ENCODE data around the gene TSPAN3.

Gene TSPAN3

DNA sequence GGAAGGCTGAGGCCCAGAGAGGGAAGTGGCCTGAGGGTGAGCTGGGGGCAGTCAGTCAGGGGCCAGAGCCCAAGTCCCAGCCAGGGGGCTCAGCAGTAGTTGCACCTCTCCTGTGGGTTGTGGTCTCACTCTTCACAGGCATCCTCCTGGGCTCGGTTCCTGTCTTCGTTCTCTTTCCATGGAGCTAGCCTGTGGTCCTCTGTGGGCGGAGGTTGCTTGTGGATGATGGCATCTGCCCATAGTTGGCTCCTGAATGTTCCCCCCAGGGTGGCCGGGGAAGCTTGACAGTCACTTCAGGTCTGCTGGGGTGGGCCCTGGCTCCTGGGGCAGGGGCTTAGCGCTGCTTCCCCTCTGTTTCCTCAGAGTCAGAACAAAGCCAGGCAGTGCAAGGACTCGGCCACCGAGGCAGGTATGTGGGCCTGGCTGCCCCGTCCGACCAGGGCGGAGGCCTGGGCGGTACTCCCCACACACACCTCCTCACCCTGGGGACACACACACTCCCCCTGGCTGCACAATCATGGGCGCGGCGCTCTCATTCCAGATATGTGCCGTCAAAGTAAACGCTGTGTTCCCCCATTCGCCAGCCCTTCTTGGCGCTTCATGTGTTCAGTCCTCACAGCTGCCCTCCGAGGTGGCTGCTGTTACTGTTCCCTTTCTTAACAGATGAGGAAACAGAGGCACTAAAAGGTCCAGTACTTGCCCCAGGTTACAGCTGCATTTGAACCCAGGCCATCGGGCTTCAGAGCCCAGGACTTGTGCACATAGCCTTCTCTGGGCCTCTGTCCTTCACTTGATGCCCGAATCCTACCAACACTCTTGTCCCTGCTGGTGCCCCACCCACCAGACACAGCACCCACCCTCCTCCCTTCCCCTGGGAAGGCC, 41.5 kb downstream of the TSPAN3 start:
- DNase-seq = peak in 20 of 42 donors; percentile 0 to 39 (median 10)
- intact Hi-C loops (cut with DNase I) = no loop called here

DNA sequence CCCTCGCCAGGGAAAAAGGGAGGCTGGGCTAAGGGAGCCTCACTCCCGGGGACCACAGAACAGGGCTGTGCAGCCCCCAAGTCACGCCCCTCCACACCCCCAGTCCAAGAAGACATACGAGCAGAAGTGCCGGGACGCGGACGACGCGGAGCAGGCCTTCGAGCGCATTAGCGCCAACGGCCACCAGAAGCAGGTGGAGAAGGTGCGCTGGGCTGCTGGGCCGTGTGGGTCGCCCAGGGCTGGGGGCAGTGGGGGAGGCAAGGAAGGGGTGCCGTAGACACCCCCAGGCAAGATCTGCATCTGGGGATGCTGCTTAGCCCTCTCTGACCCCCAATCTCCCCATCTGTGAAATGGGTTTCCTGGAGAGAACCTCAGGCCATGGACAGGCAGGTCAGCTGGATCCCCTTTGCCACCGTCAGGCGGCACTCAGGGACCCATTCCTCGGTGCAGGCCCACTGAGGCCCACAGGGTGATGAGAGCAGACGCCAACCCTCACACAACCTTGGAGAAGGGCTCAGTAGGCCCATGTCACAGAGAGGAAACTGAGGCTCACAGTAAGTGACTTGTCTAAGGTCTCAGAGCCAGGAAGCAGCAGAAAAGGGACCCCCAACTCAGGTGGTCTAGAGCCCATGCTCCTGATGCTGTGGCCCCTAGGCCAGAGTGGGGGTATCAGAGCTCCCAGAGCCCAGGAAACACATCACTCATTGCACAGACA, 42.3 kb downstream of the TSPAN3 start:
- DNase-seq = peak in 16 of 42 donors; percentile 0 to 43 (median 7)
- intact Hi-C loops (cut with DNase I) = no loop called here

DNA sequence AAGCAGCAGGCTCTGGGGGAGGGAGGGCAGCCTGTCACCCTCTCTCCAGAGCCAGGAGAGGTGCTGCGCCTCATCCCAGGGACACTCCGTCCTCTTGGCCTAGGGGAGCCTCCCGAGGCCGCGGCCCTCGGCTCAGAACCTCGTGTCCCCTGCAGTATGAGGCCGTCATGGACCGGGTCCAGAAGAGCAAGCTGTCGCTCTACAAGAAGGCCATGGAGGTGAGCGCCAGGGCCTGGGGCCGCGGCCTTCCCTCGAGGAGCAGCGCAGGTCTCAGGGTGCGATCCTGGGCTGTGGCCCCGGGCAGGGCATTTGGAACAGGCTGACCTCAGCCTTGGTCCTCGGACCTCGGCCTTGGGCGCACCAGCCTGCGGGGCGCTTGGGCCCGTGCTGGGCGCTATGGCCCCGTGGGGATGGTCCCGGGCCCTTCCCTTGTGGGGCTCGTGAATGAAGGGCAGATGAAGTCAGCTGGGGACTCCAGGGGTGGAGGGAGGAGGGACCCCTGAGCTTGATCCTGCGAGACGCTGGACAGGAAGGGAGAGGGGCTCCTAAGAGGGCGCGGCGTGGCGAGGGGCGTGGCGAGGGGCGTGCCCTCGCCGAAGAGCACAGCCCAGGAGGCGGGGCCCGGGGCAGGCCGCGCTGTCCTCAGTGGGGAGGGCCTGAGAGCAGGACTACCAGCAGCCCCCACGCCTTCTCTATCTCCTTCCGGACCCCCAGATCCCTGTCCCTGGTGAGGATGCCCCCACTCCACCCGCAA, 43.0 kb downstream of the TSPAN3 start:
- intact Hi-C loops (cut with DNase I) = no loop called here
- peak in 21 of 42 donors; percentile 1 to 40 (median 9) for DNase-seq

DNA sequence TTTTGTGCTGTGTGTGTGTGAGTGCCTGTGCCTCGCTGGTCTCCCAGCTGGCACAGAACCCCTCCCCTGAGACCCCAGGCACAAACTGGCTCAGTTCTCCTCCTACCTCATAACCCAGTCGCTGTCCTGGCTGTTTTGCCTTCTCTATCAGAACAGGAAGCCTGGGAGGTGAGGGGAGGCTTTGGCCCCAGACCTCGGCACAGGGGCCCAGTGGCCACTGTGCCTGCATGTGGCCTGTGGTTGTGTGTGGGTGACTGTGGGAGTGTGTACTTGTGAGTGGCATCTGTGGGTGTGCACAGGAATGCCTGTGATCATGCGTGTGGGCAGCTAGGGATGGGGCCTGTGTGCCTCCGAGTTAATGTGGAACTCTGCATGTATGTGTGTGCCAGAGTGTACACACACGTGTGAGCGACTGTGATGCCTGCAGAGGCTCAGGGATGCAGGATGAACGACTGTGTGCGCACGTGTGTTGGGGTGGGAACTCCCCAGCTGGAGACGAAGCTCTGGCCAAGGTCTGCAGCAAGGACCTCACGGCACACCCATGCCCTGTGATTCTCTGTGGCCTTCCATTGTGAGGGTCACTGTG, 43.7 kb downstream of the TSPAN3 start:
- intact Hi-C loops (cut with DNase I) = no loop called here
- DNase-seq = peak in 20 of 42 donors; percentile 0 to 29 (median 10)

DNA sequence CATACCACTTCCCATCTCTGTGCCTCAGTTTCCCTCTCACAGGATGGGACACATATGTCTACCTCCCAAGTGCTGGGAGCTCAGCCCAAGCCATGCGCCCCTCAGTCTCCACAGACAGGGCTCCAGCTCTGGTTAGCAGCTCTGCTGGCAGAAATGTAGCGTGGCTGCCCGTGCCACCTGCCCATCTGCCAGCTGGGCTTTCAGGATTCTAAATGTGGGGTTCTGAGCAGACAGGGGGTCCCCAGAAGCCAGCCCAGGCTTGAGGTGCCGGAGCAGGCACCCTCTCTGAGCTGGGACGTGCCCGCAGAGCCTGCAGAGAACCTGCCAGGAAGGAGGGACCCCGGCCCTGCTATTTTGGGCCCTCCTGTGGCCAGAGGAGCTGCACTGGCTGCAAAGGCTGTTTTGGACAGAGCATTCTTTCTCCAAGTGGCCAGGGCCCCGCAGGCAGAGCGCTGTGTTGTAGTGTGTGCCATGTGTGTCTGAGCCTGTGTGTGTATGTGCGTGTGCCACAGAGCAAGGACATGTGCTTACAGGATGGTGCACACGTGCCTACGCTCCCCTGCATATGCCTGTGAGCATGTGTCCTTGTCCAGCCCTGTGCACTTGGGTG, 44.3 kb downstream of the TSPAN3 start:
- DNase-seq = peak in 20 of 42 donors; percentile 2 to 31 (median 10)
- intact Hi-C loops (cut with DNase I) = no loop called here

DNA sequence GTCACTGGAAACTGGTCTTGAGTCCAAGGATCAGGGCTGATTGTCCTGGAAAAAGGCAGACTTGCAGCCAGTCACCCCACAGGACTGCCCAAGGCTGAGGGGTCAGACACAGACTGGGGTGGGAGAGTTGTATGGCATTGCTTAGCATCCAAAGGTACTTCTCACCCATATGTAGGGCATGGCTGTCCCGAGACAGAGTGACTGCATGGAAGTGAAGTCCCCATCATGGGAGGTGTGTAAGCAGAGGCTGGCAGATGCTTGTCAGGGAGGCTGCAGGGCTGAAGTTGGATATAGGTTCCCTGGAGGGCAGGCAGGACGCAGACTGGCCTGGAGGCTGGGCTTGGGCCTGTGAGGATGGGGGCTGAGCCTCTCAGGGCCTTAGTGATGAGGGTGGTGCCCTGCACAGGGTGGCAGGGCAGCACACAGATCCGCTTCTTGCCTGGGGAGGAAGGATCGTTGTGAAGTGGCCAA, 44.9 kb downstream of the TSPAN3 start:
- peak in 14 of 42 donors; percentile 2 to 20 (median 6) for DNase-seq
- intact Hi-C loops (cut with DNase I) = no loop called here

DNA sequence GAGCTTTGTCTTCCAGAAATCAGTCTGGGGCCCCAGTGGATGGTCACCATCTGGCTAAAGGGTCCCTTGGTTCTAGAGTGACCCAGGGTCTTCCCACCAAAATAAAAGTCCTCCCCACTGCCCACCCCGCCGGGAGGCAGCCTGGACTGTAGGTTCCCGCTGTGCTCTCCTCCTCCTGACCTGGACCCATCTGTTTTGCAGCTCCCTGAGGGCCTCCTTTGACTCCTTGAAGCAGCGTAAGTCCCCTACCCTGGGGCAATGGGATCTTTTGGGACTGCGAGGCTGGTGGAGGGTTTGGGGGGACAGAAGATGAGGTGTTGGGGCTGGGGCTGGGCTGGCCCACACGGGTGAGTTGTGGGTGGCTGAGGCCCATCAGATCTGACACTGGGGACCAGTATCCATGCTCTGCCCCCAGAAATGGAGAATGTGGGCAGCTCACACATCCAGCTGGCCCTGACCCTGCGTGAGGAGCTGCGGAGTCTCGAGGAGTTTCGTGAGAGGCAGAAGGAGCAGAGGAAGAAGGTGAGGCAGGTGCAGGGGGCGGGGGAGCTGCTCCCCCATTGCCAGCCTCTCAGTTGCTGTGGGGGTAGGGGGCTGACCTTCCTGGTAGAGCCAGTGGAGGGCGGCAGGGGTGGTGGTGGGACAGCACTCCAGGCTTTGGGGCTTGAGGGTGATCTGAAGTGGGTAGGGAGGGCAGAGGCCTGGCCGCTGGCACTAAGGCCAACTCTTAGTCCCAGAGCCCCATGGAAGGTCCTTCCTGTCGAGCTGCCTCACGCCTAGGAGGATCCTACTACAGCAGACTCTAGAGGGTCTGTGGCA, 45.6 kb downstream of the TSPAN3 start:
- intact Hi-C loops (cut with DNase I) = no loop called here
- peak in 15 of 42 donors; percentile 1 to 24 (median 6) for DNase-seq

DNA sequence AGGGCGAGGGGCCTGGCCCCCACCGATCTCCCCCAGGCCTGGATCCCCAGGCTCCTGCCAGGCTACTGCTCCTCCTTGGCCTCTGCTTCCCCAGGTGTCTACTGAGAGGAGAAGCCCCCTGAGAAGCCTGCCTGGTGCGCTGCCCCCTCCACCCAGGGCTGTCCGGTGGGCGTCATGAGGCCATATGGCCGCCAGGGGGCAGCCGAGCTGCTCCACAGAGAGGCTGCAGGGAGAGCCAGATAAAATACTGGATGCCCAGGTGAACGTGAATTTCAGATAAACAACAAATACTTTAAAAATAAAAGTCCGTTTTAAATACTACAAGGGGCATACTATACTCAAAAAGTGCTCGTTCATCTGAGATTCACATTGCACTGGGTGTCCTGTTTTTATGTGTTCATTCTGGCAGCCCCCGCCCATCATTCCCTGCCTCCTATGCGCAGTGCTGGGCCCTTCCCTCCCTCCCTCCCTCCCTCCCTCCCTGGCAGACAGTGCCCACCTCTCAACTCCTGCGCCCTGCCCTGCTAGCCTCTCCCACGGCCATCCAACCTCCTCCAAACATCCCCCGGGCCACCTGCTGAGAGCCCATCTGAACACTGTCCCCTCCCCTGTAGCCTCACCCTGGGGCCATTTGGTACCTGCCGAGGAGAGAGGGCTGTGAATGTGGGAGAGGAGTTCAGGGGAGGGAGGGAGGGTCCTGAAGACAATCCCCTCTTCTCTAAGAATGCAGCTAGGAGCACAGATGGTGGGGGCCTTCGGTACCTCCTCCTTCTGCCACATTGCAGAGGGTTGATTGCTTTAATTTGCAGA, 46.4 kb downstream of the TSPAN3 start:
- intact Hi-C loops (cut with DNase I) = no loop called here
- peak in 41 of 42 donors; percentile 42 to 90 (median 78) for DNase-seq

DNA sequence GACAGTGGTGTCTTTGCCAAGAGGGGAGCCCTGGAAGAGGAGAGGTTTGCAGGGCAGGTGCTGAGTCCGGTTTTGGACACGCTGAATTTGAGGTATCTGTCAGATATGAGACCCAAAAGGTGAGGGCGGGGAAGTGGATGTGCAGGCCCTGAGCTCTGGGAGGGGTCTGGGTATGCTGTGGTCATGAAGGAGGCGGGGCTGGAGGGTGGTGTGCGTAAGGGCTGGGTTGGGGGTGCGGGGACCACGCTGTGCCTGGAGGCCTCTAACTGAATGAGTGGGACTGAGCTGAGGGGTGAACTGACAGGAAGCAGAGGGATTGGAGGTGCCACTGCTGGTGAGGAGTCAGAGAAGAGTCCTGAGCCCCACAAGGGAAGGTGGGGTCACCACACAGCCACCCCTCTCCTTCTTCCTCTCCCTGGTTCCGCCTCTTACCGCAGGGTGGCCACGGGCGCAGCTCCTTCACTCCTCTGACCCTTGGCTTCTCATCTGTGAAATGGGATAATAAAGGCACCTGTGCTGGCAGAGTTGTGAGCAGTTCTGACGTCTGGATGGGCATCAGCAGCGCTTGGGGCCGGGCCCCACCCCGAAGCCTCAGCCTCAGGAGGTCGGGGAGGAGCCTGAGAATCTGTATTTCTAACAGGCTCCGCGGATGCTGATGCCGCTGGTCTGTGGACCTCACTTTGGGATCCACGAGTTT, 47.2 kb downstream of the TSPAN3 start:
- intact Hi-C loops (cut with DNase I) = no loop called here
- peak in 6 of 42 donors; percentile 0 to 20 (median 6) for DNase-seq

DNA sequence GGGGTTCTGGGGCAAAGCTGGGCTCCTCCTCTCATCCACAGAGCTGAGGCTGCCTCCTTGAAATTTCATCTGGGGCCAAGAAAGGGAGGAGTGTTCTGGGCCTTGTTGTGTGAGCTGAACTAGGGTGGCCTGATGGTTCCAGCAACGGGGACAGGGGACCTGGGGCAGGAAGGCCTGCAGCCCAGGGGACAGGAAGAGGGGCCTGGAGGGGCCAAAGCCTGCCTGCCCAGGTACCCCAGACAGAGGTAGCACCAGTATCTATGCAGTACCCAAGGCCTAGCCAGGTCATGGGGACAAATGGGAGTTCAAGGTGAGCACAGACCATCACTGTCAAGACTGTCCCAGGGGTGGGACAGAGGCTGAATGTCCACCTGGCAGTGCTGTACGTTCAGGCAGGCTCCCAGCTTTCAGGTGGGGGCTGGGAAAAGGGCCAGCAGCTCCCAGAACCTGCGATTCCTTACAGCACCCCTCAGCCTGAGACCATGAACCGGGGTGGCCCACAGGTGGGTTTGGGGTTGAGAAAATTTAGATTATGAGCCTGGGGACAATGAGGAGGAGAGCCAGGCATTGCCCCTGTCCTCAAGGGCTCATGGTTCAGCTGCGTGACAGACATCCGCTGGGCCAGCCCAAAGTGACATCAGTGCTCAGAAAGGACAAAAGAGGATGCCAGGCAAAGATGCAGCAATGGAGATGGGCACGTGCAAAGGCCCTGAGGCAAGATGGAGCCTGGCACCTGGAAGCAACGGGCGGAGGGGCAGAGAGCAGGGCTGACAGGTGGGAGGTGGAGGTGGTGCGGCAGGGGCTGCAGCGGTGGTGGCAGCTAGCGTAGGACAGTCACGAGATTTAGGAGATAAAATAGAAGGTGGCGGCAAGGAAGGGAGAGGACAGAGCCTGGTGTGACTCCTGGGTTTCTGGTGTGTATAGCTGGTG, 48.0 kb downstream of the TSPAN3 start:
- DNase-seq = peak in 1 of 42 donors; percentile 19
- intact Hi-C loops (cut with DNase I) = no loop called here

DNA sequence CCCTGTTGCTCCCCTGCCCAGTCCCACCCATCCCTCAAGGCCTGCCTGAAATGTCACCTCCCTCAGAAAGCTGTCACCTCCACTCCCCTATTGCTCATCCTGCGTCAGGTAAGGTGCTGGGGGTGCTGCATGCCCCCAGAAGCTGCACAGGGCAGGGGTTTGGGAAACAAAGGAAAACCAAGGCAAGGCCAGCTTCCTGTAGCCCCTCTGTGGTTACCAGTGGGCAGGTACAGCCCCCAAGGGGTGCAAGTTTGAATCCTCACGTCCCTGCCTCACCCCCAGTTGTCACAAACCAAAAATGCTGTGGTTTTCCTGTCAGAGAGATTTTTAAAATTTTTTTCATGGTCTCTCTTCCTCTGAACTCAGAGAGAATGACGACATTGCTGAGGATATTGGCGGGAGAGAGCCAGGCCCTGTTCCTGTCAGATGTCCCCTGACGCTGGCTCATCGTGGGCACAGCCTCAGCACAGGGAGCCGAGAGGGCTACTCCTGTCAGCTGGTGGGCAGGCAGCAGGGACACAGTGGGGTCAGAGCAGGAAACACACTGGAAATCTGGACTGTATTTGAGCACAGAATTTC, 49.0 kb downstream of the TSPAN3 start:
- no peak for DNase-seq
- intact Hi-C loops (cut with DNase I) = no loop called here

DNA sequence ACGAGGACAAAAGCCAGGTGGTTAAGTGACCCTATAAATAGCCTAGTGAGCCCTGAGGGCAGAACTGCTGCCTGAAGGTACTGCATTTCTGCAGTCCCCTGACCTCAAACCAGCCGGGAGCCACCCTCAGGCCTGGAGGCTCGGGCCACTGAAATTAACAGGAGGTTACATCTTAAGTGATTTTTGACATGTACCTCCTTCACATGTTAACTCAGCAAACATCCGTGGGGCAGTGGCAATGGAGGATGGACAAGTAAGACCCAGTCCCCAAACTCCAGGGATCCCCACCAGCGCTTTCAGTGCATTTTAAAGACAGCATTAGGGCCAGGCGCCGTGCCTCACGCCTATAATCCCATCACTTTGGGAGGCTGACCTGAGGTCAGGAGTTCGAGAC, 49.8 kb downstream of the TSPAN3 start:
- intact Hi-C loops (cut with DNase I) = no loop called here
- peak in 1 of 42 donors; percentile 6 for DNase-seq

DNA sequence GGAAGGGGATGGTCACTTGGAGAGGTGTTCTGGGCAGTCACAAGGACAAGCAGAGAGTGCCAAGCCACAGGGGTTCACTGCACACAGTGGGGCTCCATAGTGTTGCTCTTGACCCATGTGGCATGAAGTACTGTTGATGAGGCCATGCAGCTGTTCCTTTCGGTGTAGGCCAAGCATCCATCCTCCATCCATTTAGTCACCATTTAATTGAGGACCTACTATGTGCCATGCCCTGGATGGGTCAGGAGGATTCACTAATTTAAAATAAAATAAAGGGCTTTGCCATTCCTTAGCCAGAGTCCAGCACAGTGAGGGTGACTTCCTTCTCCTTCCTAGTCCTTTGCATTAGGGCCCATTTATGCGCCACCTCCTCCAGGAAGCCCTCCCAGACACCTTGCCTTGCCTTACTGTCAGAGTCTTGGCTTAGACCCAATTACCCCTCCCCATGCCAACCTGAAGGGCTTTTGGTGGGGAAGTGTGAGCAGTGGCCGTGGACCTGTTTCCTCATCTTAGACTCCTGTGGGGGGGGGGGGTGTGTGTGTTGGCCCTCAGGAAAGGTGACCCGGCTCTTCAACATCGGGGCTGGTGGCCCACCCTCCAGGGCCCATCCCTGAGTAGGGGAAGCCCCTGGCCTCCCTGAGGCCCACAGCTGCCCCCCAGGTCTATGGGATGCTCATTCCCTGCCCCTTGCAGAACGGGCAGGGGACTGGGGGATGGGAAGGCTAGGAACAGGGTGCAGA, 50.4 kb downstream of the TSPAN3 start:
- intact Hi-C loops (cut with DNase I) = no loop called here
- DNase-seq = no peak

All from head of caudate nucleus (tissue), 42 donors.